Measurements from ENCODE around the gene FAM117A. TPM values are rescaled to one million over a fixed set of nuclear protein-coding genes. Genes with fewer than 3 reads are reported as not detected.

Gene FAM117A
- total RNA-seq, 2 experiments from 2014 or later, result 23.2 to 26.5 TPM

- peaks cover 39% of the 10 kb centered on the region for H3K4me1 ChIP-seq (ENCODE audit: insufficient read depth, low read length)
- H3K4me3 ChIP-seq (ENCODE audit: low read length), result peak overlapping the region; percentile 93
- Mint-ChIP-seq H3K36me3 (ENCODE audit: low read depth) (peaks cover 65% of the 10 kb centered on the region), H3K27me3 (no peaks in the 10 kb centered on the region), H3K4me1 (ENCODE audit: low read depth) (peaks cover 66% of the 10 kb centered on the region), H3K9me3 (no peaks in the 10 kb centered on the region), H3K27ac (peak overlapping the region; percentile 96), H3K4me3 (peak overlapping the region; percentile 100)
- CTCF ChIA-PET, result interaction anchor here (1.3 to 4.9 kb wide), 2 partner anchors 33 to 81 kb away, joined by 3 to 29 read pairs; partner anchors contain the start of gene SLC35B1
- DNase-seq, result no peak
- no peak for TF ChIP-seq CTCF (IDR thresholded peaks at IDR 0.05)
- H3K9me3 ChIP-seq (ENCODE audit: control insufficient read depth in 1 of 2, insufficient read depth in 1 of 2, low read length in 2 of 2), result no peaks in the 10 kb centered on the region
- intact Hi-C loops (cut with DNase I, micrococcal nuclease), result loop anchor here (2.0 to 10.0 kb wide), 3 partner anchors 50 to 426 kb away; partner anchors contain the start of genes NGFR (in 1 of the 2) and ZNF652 (in 1 of the 2)
- no peaks in the 10 kb centered on the region for H3K27me3 ChIP-seq (ENCODE audit: control insufficient read depth in 1 of 2, insufficient read depth in 2 of 2, low read length in 2 of 2)
- POLR2A ChIA-PET, result interaction anchor here (1.2 to 3.7 kb wide), 12 partner anchors 8 to 112 kb away, joined by 3 to 94 read pairs (median 14); partner anchors contain the start of genes FAM117A, SLC35B1 and SPOP
- H3K36me3 ChIP-seq (ENCODE audit: insufficient read depth, low read length), result peaks cover 39% of the 10 kb centered on the region
- peak overlapping the region; percentile 26 to 98 for H3K27ac ChIP-seq (ENCODE audit: low read depth in 1 of 2, low read length in 2 of 2)
- ATAC-seq (ENCODE audit: poor library complexity), result no peak
Measured at GRCh38 chr17:49789243-49789578, 25.3 kb upstream of the FAM117A start.

DNA sequence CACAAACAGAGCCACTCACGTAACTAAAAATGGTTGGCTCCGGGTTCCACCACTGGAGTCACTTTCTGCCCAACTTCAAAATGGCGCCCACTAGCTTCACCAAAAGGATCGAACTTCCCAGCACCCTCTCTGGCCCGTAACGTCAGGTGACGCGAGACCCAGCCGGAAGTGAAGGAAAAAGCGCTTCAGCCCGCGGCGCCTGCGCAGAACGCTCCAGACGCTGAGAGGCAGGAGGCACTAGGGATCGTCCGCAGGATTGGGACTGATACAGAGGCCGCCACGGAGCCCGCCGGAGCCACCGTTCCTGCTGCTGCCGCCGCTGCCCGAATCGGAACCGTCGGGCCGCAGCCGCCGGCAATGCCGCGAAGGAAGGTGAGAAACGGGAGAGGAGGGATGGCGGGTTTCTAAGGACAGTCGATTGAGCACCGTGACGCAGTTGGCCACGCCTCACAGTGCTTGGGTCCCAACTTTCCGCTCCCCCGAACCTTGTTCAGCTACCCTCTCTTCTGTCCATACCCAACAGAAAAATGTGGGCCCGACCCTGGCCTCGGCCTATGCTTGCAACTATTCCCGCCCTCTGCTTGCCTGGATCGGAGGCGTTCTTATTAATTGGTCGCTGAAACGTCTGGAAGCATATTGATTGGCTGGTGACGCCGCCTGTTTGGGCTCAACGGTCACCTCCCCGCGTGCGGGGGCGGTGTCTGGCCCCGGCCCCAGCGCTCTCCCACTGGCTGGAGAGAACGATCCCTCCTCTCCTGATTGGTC lies 24.7 kb upstream of the FAM117A start, which contains the start of gene KAT7:
Gene KAT7, plus strand, starts transcription at position 204 of the 765 bp plus-strand sequence. Its CDS starts 154 bp downstream, at position 358.
- intact Hi-C loops (cut with DNase I, micrococcal nuclease), result loop anchor here (1.0 to 10.0 kb wide), 7 partner anchors 24 to 426 kb away; partner anchors contain the start of genes FAM117A (in 2 of the 2), NGFR (in 1 of the 2) and ZNF652 (in 1 of the 2)
- ATAC-seq (ENCODE audit: poor library complexity) (peak; percentile 80), DNase-seq (peak; percentile 95 to 100 (median 97))
- H3K27ac Mint-ChIP-seq, result peak within 1 kb of the TSS; percentile 96
- peak within 1 kb of the TSS; percentile 93 for H3K4me3 ChIP-seq (ENCODE audit: low read length)
- H3K27ac ChIP-seq (ENCODE audit: low read depth in 1 of 2, low read length in 2 of 2), result peak within 1 kb of the TSS; percentile 98 to 99
- TF ChIP-seq CTCF (IDR thresholded peaks at IDR 0.05), result no peak
- no peaks in the 10 kb centered on the region for H3K9me3 ChIP-seq (ENCODE audit: control insufficient read depth in 1 of 2, insufficient read depth in 1 of 2, low read length in 2 of 2)
- ChIA-PET POLR2A (interaction anchor here (0.6 to 3.7 kb wide), 28 partner anchors 8 to 609 kb away, joined by 3 to 94 read pairs (median 5); partner anchors contain the start of genes FAM117A, ITGA3, LRRC59 and PHB1), CTCF (interaction anchor here (1.1 to 4.9 kb wide), 6 partner anchors 32 to 221 kb away, joined by 3 to 29 read pairs (median 3); partner anchors contain the start of gene SLC35B1)
- no peaks in the 10 kb centered on the region for H3K27me3 ChIP-seq (ENCODE audit: control insufficient read depth in 1 of 2, insufficient read depth in 2 of 2, low read length in 2 of 2)
- H3K4me3 Mint-ChIP-seq, result peak within 1 kb of the TSS; percentile 100
- H3K27me3 Mint-ChIP-seq, result no peaks in the 10 kb centered on the region
- H3K4me1 Mint-ChIP-seq (ENCODE audit: low read depth), result peaks cover 60% of the 10 kb centered on the region
- H3K4me1 ChIP-seq (ENCODE audit: insufficient read depth, low read length), result peaks cover 34% of the 10 kb centered on the region
- H3K36me3 Mint-ChIP-seq (ENCODE audit: low read depth), result peaks cover 59% of the 10 kb centered on the region
- H3K9me3 Mint-ChIP-seq, result no peaks in the 10 kb centered on the region
- H3K36me3 ChIP-seq (ENCODE audit: insufficient read depth, low read length), result peaks cover 34% of the 10 kb centered on the region

DNA sequence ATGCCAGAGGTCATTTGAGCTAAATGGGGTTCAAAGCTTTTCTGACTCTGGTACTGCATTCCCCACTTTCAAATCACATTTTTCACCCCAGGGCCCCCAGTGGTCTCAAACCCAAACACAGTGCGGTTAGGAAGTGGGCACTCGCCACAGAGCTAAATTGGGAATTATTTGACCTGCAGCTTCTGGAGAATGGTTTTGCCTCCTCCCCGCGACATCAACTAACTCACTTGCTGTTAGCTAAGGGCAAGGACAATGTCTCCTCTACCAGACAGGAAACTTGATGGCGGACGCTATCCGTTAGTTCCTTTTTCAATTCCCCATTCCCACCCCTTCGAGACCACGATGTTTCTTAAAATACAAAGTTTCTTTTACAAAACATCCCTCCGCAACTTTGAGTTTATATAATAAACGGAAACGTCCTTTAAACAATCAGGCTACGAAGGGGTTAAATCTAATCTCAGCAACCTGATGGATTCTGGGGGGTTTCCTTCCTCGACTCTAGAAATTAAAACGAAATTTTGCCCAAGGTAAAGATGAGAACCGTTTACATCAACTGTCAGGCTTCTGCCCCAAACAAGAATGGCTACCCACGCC lies 24.1 kb upstream of the FAM117A start:
- Histone ChIP-seq H3K36me3 (ENCODE audit: insufficient read depth, low read length) (peaks cover 27% of the 10 kb centered on the region), H3K27ac (ENCODE audit: low read depth in 1 of 2, low read length in 2 of 2) (peak overlapping the region; percentile 98 to 99), H3K27me3 (ENCODE audit: control insufficient read depth in 1 of 2, insufficient read depth in 2 of 2, low read length in 2 of 2) (no peaks in the 10 kb centered on the region), H3K4me1 (ENCODE audit: insufficient read depth, low read length) (peaks cover 30% of the 10 kb centered on the region), H3K4me3 (ENCODE audit: low read length) (peak overlapping the region; percentile 93), H3K9me3 (ENCODE audit: control insufficient read depth in 1 of 2, insufficient read depth in 1 of 2, low read length in 2 of 2) (no peaks in the 10 kb centered on the region)
- ChIA-PET POLR2A (interaction anchor here (0.6 to 3.7 kb wide), 28 partner anchors 9 to 609 kb away, joined by 3 to 94 read pairs (median 5); partner anchors contain the start of genes FAM117A, ITGA3, LRRC59 and PHB1), CTCF (interaction anchor here (1.1 to 4.9 kb wide), 5 partner anchors 39 to 220 kb away, joined by 3 to 29 read pairs (median 3); partner anchors contain the start of gene SLC35B1)
- Mint-ChIP-seq H3K27ac (peak overlapping the region; percentile 96), H3K36me3 (ENCODE audit: low read depth) (peaks cover 52% of the 10 kb centered on the region), H3K27me3 (no peaks in the 10 kb centered on the region), H3K4me1 (ENCODE audit: low read depth) (peaks cover 55% of the 10 kb centered on the region), H3K9me3 (no peaks in the 10 kb centered on the region), H3K4me3 (peak overlapping the region; percentile 100)
- DNase-seq (peak in 6 of 14 experiments; percentile 2 to 25 (median 15)), ATAC-seq (ENCODE audit: poor library complexity) (no peak)
- intact Hi-C loops (cut with DNase I, micrococcal nuclease), result loop anchor here (1.0 to 10.0 kb wide), 8 partner anchors 24 to 425 kb away; partner anchors contain the start of genes FAM117A (in 2 of the 2), NGFR (in 1 of the 2) and ZNF652 (in 1 of the 2)
- TF ChIP-seq CTCF (IDR thresholded peaks at IDR 0.05), result no peak

All from CD4-positive, alpha-beta T cell (primary cell).